Stomach (tissue), 4 donors: Measurements from ENCODE around the gene COG7.

Experiments
- CTCF ChIP-seq, 7 experiments: fragments of 450-650 bp in 4 of 7; fragments of 200-600 bp in 3 of 7; sonication (generic) in 3 of 7; IDR thresholded peaks; one replicate each; pipeline ENCODE4 v1.5.1; 2016 to 2019; ENCODE audit warnings: antibody characterized with exemption in 7 of 7, control low read depth in 2 of 7, mild to moderate bottlenecking in 1 of 7
- EP300 ChIP-seq: sonication (generic); formaldehyde crosslinking; IDR thresholded peaks from one replicate; pipeline ENCODE4 v1.6.1; 2017; ENCODE audit warnings: antibody characterized with exemption
- POLR2A ChIP-seq, 4 donors: fragments of 450-650 bp; IDR thresholded peaks; one replicate each; pipeline ENCODE4 v1.6.1; 2016; ENCODE audit warnings: antibody characterized with exemption in 4 of 4, control low read depth in 2 of 4, mild to moderate bottlenecking in 1 of 4, moderate library complexity in 1 of 4
- POLR2AphosphoS5 ChIP-seq, 3 donors: sonication (generic); formaldehyde crosslinking; IDR thresholded peaks; one replicate each; pipeline ENCODE4 v1.6.1; 2016; ENCODE audit warnings: antibody characterized with exemption in 3 of 3

- no peak for TF ChIP-seq CTCF (IDR thresholded peaks at IDR 0.05)
- TF ChIP-seq POLR2A (IDR thresholded peaks at IDR 0.05) = no peak
- no peak for TF ChIP-seq POLR2AphosphoS5 (IDR thresholded peaks at IDR 0.05)
- no peak for TF ChIP-seq EP300
Measured at GRCh38 chr16:23387666-23388065, 65.3 kb downstream of the COG7 start.
